GM12875 (cell line): ENCODE data around the gene RSPO3.
"Not testable (repeated sequence)": the region's sequence is repeated elsewhere in the genome, so short reads cannot be mapped to it uniquely, and the experiment has no call there.

Experiments used
- H3K4me3 ChIP-seq: one replicate; pipeline ENCODE4 v1.5.1; 2011; ENCODE audit warnings: low read depth, low read length, control low read depth
- CTCF ChIP-seq: IDR thresholded peaks from 2 replicates; pipeline ENCODE4 v1.5.1; 2011; ENCODE audit warnings: low read depth, mild to moderate bottlenecking, control low read depth, inconsistent platforms, low read length, moderate library complexity, borderline replicate concordance; ENCODE audit not compliant: insufficient read depth

The RSPO3 gene

GRCh38 chr6:127094791-127095190 lies 23.7 kb upstream of the RSPO3 start:
- no peak for TF ChIP-seq CTCF
- no peak overlapping the region for H3K4me3 ChIP-seq

DNA sequence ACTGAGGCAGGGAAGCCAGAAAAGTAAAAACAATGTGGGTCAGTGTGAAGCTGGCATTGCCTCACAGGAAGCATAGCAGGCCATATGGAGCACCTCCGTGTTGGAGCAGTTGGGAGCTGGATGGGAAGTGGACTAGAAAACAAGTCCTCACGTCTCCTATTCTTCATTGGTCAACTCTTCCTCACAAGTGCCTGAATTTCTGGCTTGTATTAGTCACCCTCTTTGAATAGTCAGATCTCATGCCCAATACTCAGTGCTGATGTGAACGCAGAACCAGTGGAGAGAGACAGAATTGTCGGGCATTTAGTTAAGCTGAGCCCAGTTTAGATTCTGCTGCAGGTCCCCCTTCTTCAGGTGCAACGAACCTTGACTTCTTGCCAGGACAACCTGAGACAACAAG lies 22.3 kb upstream of the RSPO3 start:
- TF ChIP-seq CTCF, result no peak
- no peak overlapping the region for H3K4me3 ChIP-seq

DNA sequence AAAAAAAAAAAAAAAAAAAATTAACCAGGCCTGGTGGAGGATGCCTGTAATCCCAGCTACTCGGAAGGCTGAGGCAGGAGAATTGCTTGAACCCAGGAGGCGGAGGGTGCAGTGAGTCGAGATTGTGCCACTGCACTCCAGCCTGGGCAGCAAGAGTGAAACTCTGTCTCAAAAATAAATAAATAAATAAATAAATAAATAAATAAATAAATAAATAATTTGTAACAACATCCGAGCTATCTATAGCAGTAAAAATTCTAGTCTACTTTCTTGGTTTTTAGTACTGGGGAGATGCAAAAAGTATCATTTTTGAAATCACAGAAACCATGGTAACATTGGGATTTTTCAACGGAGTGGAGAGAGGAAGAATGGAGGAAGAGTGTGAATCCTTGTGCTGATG lies 21.0 kb upstream of the RSPO3 start:
- H3K4me3 ChIP-seq, result not testable (repeated sequence)

- H3K4me3 ChIP-seq, result no peak overlapping the region
- TF ChIP-seq CTCF, result no peak
Observed at GRCh38 chr6:127100510-127101140, 17.8 kb upstream of the RSPO3 start.

DNA sequence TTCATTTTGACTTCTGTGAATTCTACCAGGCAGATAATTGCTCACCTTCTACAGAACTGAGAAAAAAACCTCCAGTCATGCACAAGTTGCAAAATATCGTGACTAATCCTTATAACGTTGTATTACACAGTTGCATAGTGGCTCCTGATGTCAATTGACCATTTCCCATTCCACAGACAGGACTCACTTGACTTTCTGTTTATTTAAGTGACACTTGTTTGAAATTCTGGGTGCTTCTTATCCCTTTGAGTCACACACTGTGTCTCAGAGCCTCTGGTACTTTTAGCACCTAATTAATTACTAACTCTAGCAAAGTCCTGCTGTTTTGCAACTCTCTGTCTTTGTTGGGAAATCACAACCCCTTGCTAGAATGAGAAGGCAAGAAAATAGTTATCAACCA lies 16.2 kb upstream of the RSPO3 start:
- TF ChIP-seq CTCF, result no peak
- H3K4me3 ChIP-seq, result no peak overlapping the region

GRCh38 chr6:127102859-127103258 lies 15.6 kb upstream of the RSPO3 start:
- no peak for TF ChIP-seq CTCF
- H3K4me3 ChIP-seq, result no peak overlapping the region

DNA sequence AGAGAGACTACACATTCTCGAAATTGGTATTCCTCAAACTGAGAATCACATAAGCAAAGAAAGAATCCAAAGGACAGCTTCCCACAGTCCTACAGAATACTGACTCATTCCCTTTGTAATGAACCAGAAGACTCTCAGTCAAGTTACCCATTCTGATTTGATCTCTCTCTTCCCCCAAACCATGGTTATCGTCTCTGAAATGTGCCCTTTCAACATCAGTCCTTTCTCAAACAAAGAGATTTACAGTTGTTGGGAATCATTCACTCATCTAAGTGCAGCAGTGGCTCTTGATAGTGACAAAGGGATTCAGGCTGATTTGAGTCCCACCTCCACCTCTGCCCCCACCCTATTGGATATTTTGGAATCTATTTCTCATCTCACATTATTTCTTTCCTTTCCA lies 15.0 kb upstream of the RSPO3 start:
- TF ChIP-seq CTCF, result no peak
- H3K4me3 ChIP-seq, result no peak overlapping the region

DNA sequence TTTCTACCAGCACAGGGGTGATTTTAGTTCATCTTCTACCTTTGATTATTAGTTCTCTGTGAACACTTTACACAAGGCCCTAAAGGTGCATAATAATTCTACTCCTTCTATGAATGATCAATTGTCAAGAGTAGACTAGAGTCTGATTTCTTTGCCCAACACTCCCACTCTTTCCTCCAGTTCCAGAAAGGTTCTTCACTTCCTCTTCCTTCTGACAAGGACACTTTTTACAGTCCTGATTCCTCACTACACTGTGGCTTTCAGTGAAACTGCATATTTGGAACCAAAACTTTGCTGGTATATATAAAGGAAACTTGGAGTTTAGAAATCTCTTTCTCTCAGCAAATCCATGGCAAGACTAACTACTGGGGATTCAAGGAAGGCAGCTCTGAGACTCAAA lies 10.6 kb upstream of the RSPO3 start:
- no peak for TF ChIP-seq CTCF
- H3K4me3 ChIP-seq, result no peak overlapping the region
